ENCODE measurements around the gene CD99.

Gene CD99

GRCh38 chrX:2650037-2650436 lies 41.1 kb upstream of the CD99 start:
- Mint-ChIP-seq H3K36me3 (ENCODE audit: low read depth) (peaks cover 9% of the 10 kb centered on the region), H3K27ac (peak overlapping the region; percentile 3), H3K27me3 (ENCODE audit: low read depth, poor library complexity) (peaks cover 9% of the 10 kb centered on the region), H3K9me3 (no peaks in the 10 kb centered on the region), H3K4me3 (no peak overlapping the region), H3K4me1 (no peaks in the 10 kb centered on the region)
- TF ChIP-seq CTCF (IDR thresholded peaks at IDR 0.05): no peak
- no peak for DNase-seq

GRCh38 chrX:2650865-2651264 lies 40.2 kb upstream of the CD99 start:
- DNase-seq: no peak
- Mint-ChIP-seq H3K9me3 (no peaks in the 10 kb centered on the region), H3K36me3 (ENCODE audit: low read depth) (peaks cover 9% of the 10 kb centered on the region), H3K4me3 (no peak overlapping the region), H3K27ac (no peak overlapping the region), H3K4me1 (no peaks in the 10 kb centered on the region), H3K27me3 (ENCODE audit: low read depth, poor library complexity) (peaks cover 7% of the 10 kb centered on the region)
- TF ChIP-seq CTCF (IDR thresholded peaks at IDR 0.05): no peak

- H3K4me3 Mint-ChIP-seq: no peak overlapping the region
- no peak for TF ChIP-seq CTCF (IDR thresholded peaks at IDR 0.05)
- H3K27me3 Mint-ChIP-seq (ENCODE audit: low read depth, poor library complexity): peaks cover 6% of the 10 kb centered on the region
- H3K27ac Mint-ChIP-seq: no peak overlapping the region
- no peaks in the 10 kb centered on the region for H3K4me1 Mint-ChIP-seq
- DNase-seq: no peak
- H3K36me3 Mint-ChIP-seq (ENCODE audit: low read depth): peaks cover 4% of the 10 kb centered on the region
- H3K9me3 Mint-ChIP-seq: no peaks in the 10 kb centered on the region
Observed at GRCh38 chrX:2652106-2652505, 39.0 kb upstream of the CD99 start.

GRCh38 chrX:2654436-2655340 lies 36.4 kb upstream of the CD99 start:
- Mint-ChIP-seq H3K36me3 (ENCODE audit: low read depth) (no peaks in the 10 kb centered on the region), H3K9me3 (no peaks in the 10 kb centered on the region), H3K27ac (no peak overlapping the region), H3K4me3 (no peak overlapping the region), H3K4me1 (no peaks in the 10 kb centered on the region), H3K27me3 (ENCODE audit: low read depth, poor library complexity) (peaks cover 8% of the 10 kb centered on the region)
- DNase-seq: no peak
- no peak for TF ChIP-seq CTCF (IDR thresholded peaks at IDR 0.05)

- DNase-seq: no peak
- H3K9me3 Mint-ChIP-seq: no peaks in the 10 kb centered on the region
- H3K27me3 Mint-ChIP-seq (ENCODE audit: low read depth, poor library complexity): peaks cover 4% of the 10 kb centered on the region
- no peaks in the 10 kb centered on the region for H3K36me3 Mint-ChIP-seq (ENCODE audit: low read depth)
- no peak overlapping the region for H3K27ac Mint-ChIP-seq
- H3K4me1 Mint-ChIP-seq: no peaks in the 10 kb centered on the region
- H3K4me3 Mint-ChIP-seq: no peak overlapping the region
- TF ChIP-seq CTCF (IDR thresholded peaks at IDR 0.05): no peak
Observed at GRCh38 chrX:2656257-2656836, 34.7 kb upstream of the CD99 start.

Data from nephron progenitor cell (in vitro differentiated cells).